Activated CD4-positive, alpha-beta T cell treated with anti-CD3 and anti-CD28 coated beads, Interleukin-2, amount 10 ng/mL, durations not matched to agents 24 days and 14 days (primary cell): ENCODE measurements around the gene SMIM41. TPM values are rescaled to one million over a fixed set of nuclear protein-coding genes. Genes with fewer than 3 reads are reported as not detected.

Source experiments
- DNase-seq: peaks from one replicate; pipeline ENCODE4 v3.0.0; 2022
- H3K27ac Mint-ChIP-seq: one replicate; pipeline ENCODE4 v1.8.0; 2022; ENCODE audit warnings: mild to moderate bottlenecking, mixed read lengths
- H3K27me3 Mint-ChIP-seq: one replicate; pipeline ENCODE4 v1.8.0; 2022; ENCODE audit warnings: mixed read lengths
- H3K36me3 Mint-ChIP-seq: one replicate; pipeline ENCODE4 v1.8.0; 2022; ENCODE audit warnings: low read depth, mild to moderate bottlenecking, mixed read lengths
- H3K4me1 Mint-ChIP-seq: one replicate; pipeline ENCODE4 v1.8.0; 2021; ENCODE audit warnings: mixed read lengths
- H3K4me3 Mint-ChIP-seq: one replicate; pipeline ENCODE4 v1.8.0; 2022; ENCODE audit warnings: mild to moderate bottlenecking, moderate library complexity, mixed read lengths
- H3K9me3 Mint-ChIP-seq: one replicate; pipeline ENCODE4 v1.8.0; 2021; ENCODE audit warnings: mixed read lengths
- intact Hi-C: fragments of 100-400 bp; cut with micrococcal nuclease; formaldehyde crosslinking; loops from one replicate; pipeline ENCODE4 v1.15.1; 2023
- total RNA-seq: library from RNA; stranded (reverse); gene quantifications from 2 replicates; pipeline ENCODE4 v1.2.3, GENCODE V29; 2022

Gene SMIM41
- total RNA-seq, 1 donor from 2014 or later = 0.19 TPM

GRCh38 chr12:52151837-52152783, 72.6 kb downstream of the SMIM41 start:
- Mint-ChIP-seq H3K27ac (no peak overlapping the region), H3K4me3 (peak overlapping the region; percentile 34), H3K27me3 (peaks cover 4% of the 10 kb centered on the region), H3K4me1 (peaks cover 20% of the 10 kb centered on the region), H3K36me3 (no peaks in the 10 kb centered on the region), H3K9me3 (no peaks in the 10 kb centered on the region)
- DNase-seq = peak; percentile 93
- intact Hi-C loops = loop anchor here (5.0 to 10.0 kb wide), 3 partner anchors 433 to 833 kb away; no protein-coding TSS in a partner anchor

GRCh38 chr12:52152905-52153317, 73.4 kb downstream of the SMIM41 start:
- Mint-ChIP-seq H3K27ac (no peak overlapping the region), H3K4me1 (peaks cover 20% of the 10 kb centered on the region), H3K9me3 (no peaks in the 10 kb centered on the region), H3K36me3 (no peaks in the 10 kb centered on the region), H3K4me3 (peak overlapping the region; percentile 19), H3K27me3 (peaks cover 4% of the 10 kb centered on the region)
- intact Hi-C loops = loop anchor here (5.0 to 10.0 kb wide), 3 partner anchors 432 to 832 kb away; no protein-coding TSS in a partner anchor
- DNase-seq = no peak

GRCh38 chr12:52155048-52155868, 75.8 kb downstream of the SMIM41 start:
- peak; percentile 90 for DNase-seq
- Mint-ChIP-seq H3K9me3 (no peaks in the 10 kb centered on the region), H3K4me3 (no peak overlapping the region), H3K27me3 (peaks cover 4% of the 10 kb centered on the region), H3K36me3 (no peaks in the 10 kb centered on the region), H3K27ac (no peak overlapping the region), H3K4me1 (peaks cover 20% of the 10 kb centered on the region)
- intact Hi-C loops = loop anchor here (5.0 to 10.0 kb wide), 3 partner anchors 352 to 830 kb away; no protein-coding TSS in a partner anchor

- intact Hi-C loops = loop anchor here (1.0 to 10.0 kb wide), 4 partner anchors 171 to 828 kb away; no protein-coding TSS in a partner anchor
- no peak overlapping the region for H3K27ac Mint-ChIP-seq
Observed at GRCh38 chr12:52156311-52156710, 76.8 kb downstream of the SMIM41 start.

GRCh38 chr12:52156757-52157565, 77.5 kb downstream of the SMIM41 start:
- H3K27ac Mint-ChIP-seq = peak overlapping the region; percentile 16
- intact Hi-C loops = loop anchor here (1.0 to 10.0 kb wide), 4 partner anchors 170 to 828 kb away; no protein-coding TSS in a partner anchor
- peak; percentile 93 for DNase-seq
- no peaks in the 10 kb centered on the region for H3K9me3 Mint-ChIP-seq
- no peaks in the 10 kb centered on the region for H3K36me3 Mint-ChIP-seq
- no peaks in the 10 kb centered on the region for H3K27me3 Mint-ChIP-seq
- H3K4me3 Mint-ChIP-seq = no peak overlapping the region
- peaks cover 23% of the 10 kb centered on the region for H3K4me1 Mint-ChIP-seq

More at GRCh38 chr12:52156311-52156710, 76.8 kb downstream of the SMIM41 start:
- peaks cover 2% of the 10 kb centered on the region for H3K27me3 Mint-ChIP-seq
- no peaks in the 10 kb centered on the region for H3K36me3 Mint-ChIP-seq
- H3K4me1 Mint-ChIP-seq = peaks cover 22% of the 10 kb centered on the region
- DNase-seq = no peak
- H3K4me3 Mint-ChIP-seq = no peak overlapping the region
- H3K9me3 Mint-ChIP-seq = no peaks in the 10 kb centered on the region

GRCh38 chr12:52157566-52158150, 78.2 kb downstream of the SMIM41 start:
- no peak for DNase-seq
- Mint-ChIP-seq H3K27ac (no peak overlapping the region), H3K4me3 (no peak overlapping the region), H3K9me3 (no peaks in the 10 kb centered on the region), H3K36me3 (no peaks in the 10 kb centered on the region), H3K4me1 (peaks cover 28% of the 10 kb centered on the region), H3K27me3 (no peaks in the 10 kb centered on the region)
- intact Hi-C loops = loop anchor here (5.0 to 10.0 kb wide), 3 partner anchors 350 to 827 kb away; no protein-coding TSS in a partner anchor

Other genes starting within 250 kb of the SMIM41 start
- 0.30 and 0.33 TPM in 2 replicates for gene FIGNL2, start 231.0 kb upstream of the SMIM41 start, total RNA-seq
- not detected in 2 replicates for gene ANKRD33, start 191.6 kb upstream of the SMIM41 start, total RNA-seq
- gene ACVRL1, start 172.2 kb upstream of the SMIM41 start, total RNA-seq = not detected in 2 replicates
- gene ACVR1B, start 128.0 kb upstream of the SMIM41 start, total RNA-seq = 7.1 and 8.1 TPM in 2 replicates
- gene TAMALIN, start 72.8 kb upstream of the SMIM41 start, total RNA-seq = 10.4 and 12.4 TPM in 2 replicates
- 55.0 and 57.7 TPM in 2 replicates for gene NR4A1, start 28.3 kb upstream of the SMIM41 start, total RNA-seq
- 51.2 and 61.4 TPM in 2 replicates for gene ATG101, start 9.7 kb upstream of the SMIM41 start, total RNA-seq
- not detected in 2 replicates for gene KRT80, start 112.3 kb downstream of the SMIM41 start, total RNA-seq
- gene KRT7, start 153.5 kb downstream of the SMIM41 start, total RNA-seq = 12.3 and 15.8 TPM in 2 replicates
- 0.44 and 0.64 TPM in 2 replicates for gene KRT86, start 194.9 kb downstream of the SMIM41 start, total RNA-seq
- not detected in 2 replicates for gene KRT81, start 211.8 kb downstream of the SMIM41 start, total RNA-seq
- not detected in 2 replicates for gene KRT83, start 241.7 kb downstream of the SMIM41 start, total RNA-seq